ENCODE results near the gene ZNF784.

Gene ZNF784

GRCh38 chr19:55624109-55625003 lies at the start of gene ZNF784:
Gene ZNF784 (minus strand): TSS chr19:55624566. CDS start chr19:55624561, 5 bp downstream.
- DNase-seq: peak; percentile 84

GRCh38 chr19:55673889-55674288 lies 49.5 kb upstream of the ZNF784 start:
- no peak for DNase-seq

GRCh38 chr19:55673465-55673864 lies 49.1 kb upstream of the ZNF784 start:
- DNase-seq: no peak

- no peak for DNase-seq
These were observed 48.1 kb upstream of the ZNF784 start for GRCh38 chr19:55672418-55672817.

GRCh38 chr19:55671054-55671378 lies 46.6 kb upstream of the ZNF784 start:
- DNase-seq: no peak

GRCh38 chr19:55670280-55671053 lies 46.1 kb upstream of the ZNF784 start:
- no peak for DNase-seq

GRCh38 chr19:55669418-55670279 lies 45.3 kb upstream of the ZNF784 start:
- DNase-seq: no peak

- DNase-seq: no peak
These were observed 44.4 kb upstream of the ZNF784 start for GRCh38 chr19:55668603-55669348.

- no peak for DNase-seq
These were observed 43.6 kb upstream of the ZNF784 start for GRCh38 chr19:55667958-55668357.

GRCh38 chr19:55667511-55667910 lies 43.1 kb upstream of the ZNF784 start:
- no peak for DNase-seq

- no peak for DNase-seq
These were observed 42.6 kb upstream of the ZNF784 start for GRCh38 chr19:55667006-55667381.

GRCh38 chr19:55666343-55667005 lies 42.1 kb upstream of the ZNF784 start:
- DNase-seq: no peak

GRCh38 chr19:55663846-55664536 lies 39.6 kb upstream of the ZNF784 start:
- DNase-seq: no peak

GRCh38 chr19:55661826-55662225 lies 37.5 kb upstream of the ZNF784 start:
- no peak for DNase-seq

GRCh38 chr19:55660991-55661390 lies 36.6 kb upstream of the ZNF784 start:
- DNase-seq: no peak

GRCh38 chr19:55660404-55660803 lies 36.0 kb upstream of the ZNF784 start:
- DNase-seq: no peak

- DNase-seq: no peak
These were observed 35.5 kb upstream of the ZNF784 start for GRCh38 chr19:55659822-55660221.

GRCh38 chr19:55658846-55659459 lies 34.6 kb upstream of the ZNF784 start:
- no peak for DNase-seq

- DNase-seq: no peak
These were observed 32.8 kb upstream of the ZNF784 start for GRCh38 chr19:55656988-55657747.

GRCh38 chr19:55656552-55656951 lies 32.2 kb upstream of the ZNF784 start:
- no peak for DNase-seq
